GM12874 (cell line): ENCODE data around the gene RAD51D.

Experiments used
- CTCF ChIP-seq: IDR thresholded peaks from 2 replicates; pipeline ENCODE4 v1.5.1; 2011; ENCODE audit warnings: low read depth, mild to moderate bottlenecking, control low read depth, low read length, moderate library complexity; ENCODE audit not compliant: insufficient read depth

RAD51D gene

GRCh38 chr17:35161281-35161761 lies 41.7 kb upstream of the RAD51D start:
- TF ChIP-seq CTCF: no peak

- TF ChIP-seq CTCF: no peak
These were observed 40.9 kb upstream of the RAD51D start for GRCh38 chr17:35160354-35161201.

GRCh38 chr17:35159940-35160339 lies 40.3 kb upstream of the RAD51D start:
- no peak for TF ChIP-seq CTCF

GRCh38 chr17:35155246-35155645 lies 35.6 kb upstream of the RAD51D start:
- TF ChIP-seq CTCF: no peak

- TF ChIP-seq CTCF: no peak
These were observed 34.8 kb upstream of the RAD51D start for GRCh38 chr17:35154196-35155165.

- no peak for TF ChIP-seq CTCF
These were observed 32.9 kb upstream of the RAD51D start for GRCh38 chr17:35152421-35153140.

- TF ChIP-seq CTCF: no peak
These were observed 30.3 kb upstream of the RAD51D start for GRCh38 chr17:35149941-35150340.
